ENCODE data around the gene KANK2. TPM values are rescaled to one million over a fixed set of nuclear protein-coding genes. Genes with fewer than 3 reads are reported as not detected.
"Not testable (repeated sequence)": the region's sequence is repeated elsewhere in the genome, so short reads cannot be mapped to it uniquely, and the experiment has no call there.

Gene KANK2
- polyA plus RNA-seq, 1 donor from 2014 or later, result 0.25 TPM

GRCh38 chr19:11140896-11141295, 56.4 kb downstream of the KANK2 start:
- H3K9ac ChIP-seq (ENCODE audit: low read length), result no peak overlapping the region
- TF ChIP-seq, protein P1, sequence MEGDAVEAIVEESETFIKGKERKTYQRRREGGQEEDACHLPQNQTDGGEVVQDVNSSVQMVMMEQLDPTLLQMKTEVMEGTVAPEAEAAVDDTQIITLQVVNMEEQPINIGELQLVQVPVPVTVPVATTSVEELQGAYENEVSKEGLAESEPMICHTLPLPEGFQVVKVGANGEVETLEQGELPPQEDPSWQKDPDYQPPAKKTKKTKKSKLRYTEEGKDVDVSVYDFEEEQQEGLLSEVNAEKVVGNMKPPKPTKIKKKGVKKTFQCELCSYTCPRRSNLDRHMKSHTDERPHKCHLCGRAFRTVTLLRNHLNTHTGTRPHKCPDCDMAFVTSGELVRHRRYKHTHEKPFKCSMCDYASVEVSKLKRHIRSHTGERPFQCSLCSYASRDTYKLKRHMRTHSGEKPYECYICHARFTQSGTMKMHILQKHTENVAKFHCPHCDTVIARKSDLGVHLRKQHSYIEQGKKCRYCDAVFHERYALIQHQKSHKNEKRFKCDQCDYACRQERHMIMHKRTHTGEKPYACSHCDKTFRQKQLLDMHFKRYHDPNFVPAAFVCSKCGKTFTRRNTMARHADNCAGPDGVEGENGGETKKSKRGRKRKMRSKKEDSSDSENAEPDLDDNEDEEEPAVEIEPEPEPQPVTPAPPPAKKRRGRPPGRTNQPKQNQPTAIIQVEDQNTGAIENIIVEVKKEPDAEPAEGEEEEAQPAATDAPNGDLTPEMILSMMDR (IDR thresholded peaks at IDR 0.05; ENCODE audit: poor library complexity, severe bottlenecking), result no peak
- TF ChIP-seq EP300 (conservative IDR thresholded peaks at IDR 0.05; ENCODE audit: poor library complexity, severe bottlenecking) (no peak), SMC3 (conservative IDR thresholded peaks at IDR 0.05; ENCODE audit: poor library complexity) (no peak)
- H3K27ac ChIP-seq (ENCODE audit: low read length), result no peak overlapping the region

GRCh38 chr19:11140023-11140538, 57.3 kb downstream of the KANK2 start:
- not testable (repeated sequence) for H2AFZ ChIP-seq (ENCODE audit: low read depth, low read length); H3K9me2 ChIP-seq (ENCODE audit: insufficient read depth, low read length); H4K20me1 ChIP-seq (ENCODE audit: insufficient read depth); H3K9ac ChIP-seq (ENCODE audit: low read length); H3K27me3 ChIP-seq (ENCODE audit: insufficient read depth, low read depth, low read length); H3K4me3 ChIP-seq (ENCODE audit: low read length); H3K79me2 ChIP-seq (replicated peaks; ENCODE audit: insufficient read depth, low read length); H3K36me3 ChIP-seq (ENCODE audit: insufficient read depth, low read length); H3K9me3 ChIP-seq (ENCODE audit: low read length); H3K4me2 ChIP-seq (ENCODE audit: low read length); H3F3A ChIP-seq (ENCODE audit: insufficient read depth, low read length, poor library complexity, severe bottlenecking); H3K27ac ChIP-seq (ENCODE audit: low read length)

More at GRCh38 chr19:11140896-11141295, 56.4 kb downstream of the KANK2 start:
- H3K4me2 ChIP-seq (ENCODE audit: low read length), result no peak overlapping the region
- no peaks in the 10 kb centered on the region for H3K9me3 ChIP-seq (ENCODE audit: low read length)
- H3K27me3 ChIP-seq (ENCODE audit: insufficient read depth, low read depth, low read length), result no peaks in the 10 kb centered on the region
- no peak overlapping the region for H3K4me3 ChIP-seq (ENCODE audit: low read length)
- no peak overlapping the region for H2AFZ ChIP-seq (ENCODE audit: low read depth, low read length)
- no peaks in the 10 kb centered on the region for H4K20me1 ChIP-seq (ENCODE audit: insufficient read depth)
- H3K36me3 ChIP-seq (ENCODE audit: insufficient read depth, low read length), result no peaks in the 10 kb centered on the region
- H3F3A ChIP-seq (ENCODE audit: insufficient read depth, low read length, poor library complexity, severe bottlenecking), result no peaks in the 10 kb centered on the region
- H3K9me2 ChIP-seq (ENCODE audit: insufficient read depth, low read length), result no peaks in the 10 kb centered on the region
- H3K79me2 ChIP-seq (replicated peaks; ENCODE audit: insufficient read depth, low read length), result no peaks in the 10 kb centered on the region

DNA sequence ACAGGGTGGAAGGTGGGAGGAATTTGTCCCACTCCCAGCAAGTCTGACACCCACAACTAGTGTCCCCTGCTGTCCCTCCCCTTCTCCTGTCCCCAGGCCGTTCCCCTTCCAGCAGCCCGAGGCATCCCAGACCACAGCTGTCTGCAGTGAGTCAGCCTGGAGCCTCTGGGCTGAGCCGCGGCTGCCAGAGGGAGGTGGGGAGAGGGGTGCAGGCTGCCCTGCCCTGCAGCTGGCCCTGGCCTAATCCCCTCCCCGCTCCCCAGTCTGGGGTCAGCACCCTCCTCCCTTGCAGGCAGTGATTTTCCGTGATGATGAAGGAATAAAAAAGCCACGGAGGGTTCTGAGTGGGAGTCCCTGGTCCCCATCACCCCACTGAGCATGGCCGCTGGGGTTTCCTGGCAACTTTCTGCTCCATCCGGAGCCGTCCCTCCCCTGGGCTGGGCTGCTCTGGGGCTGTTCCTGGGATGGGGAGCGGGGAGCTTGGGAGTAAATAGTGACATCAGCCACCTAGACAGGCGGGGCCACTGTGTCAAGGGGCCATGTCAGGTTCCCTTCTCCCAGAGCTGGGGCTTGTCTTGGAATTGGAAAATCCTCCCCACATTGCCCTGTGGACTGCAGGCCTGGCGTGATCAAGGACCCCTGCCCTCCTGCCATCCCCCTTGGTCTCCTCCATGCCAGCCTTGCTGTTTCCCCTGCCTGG, 58.6 kb downstream of the KANK2 start:
- no peaks in the 10 kb centered on the region for H3F3A ChIP-seq (ENCODE audit: insufficient read depth, low read length, poor library complexity, severe bottlenecking)
- no peak overlapping the region for H3K4me2 ChIP-seq (ENCODE audit: low read length)
- H3K36me3 ChIP-seq (ENCODE audit: insufficient read depth, low read length), result no peaks in the 10 kb centered on the region
- H3K4me3 ChIP-seq (ENCODE audit: low read length), result no peak overlapping the region
- peak overlapping the region; percentile 37 for H3K9ac ChIP-seq (ENCODE audit: low read length)
- H3K79me2 ChIP-seq (replicated peaks; ENCODE audit: insufficient read depth, low read length), result no peaks in the 10 kb centered on the region
- TF ChIP-seq MXI1 (conservative IDR thresholded peaks at IDR 0.05; ENCODE audit: poor library complexity, severe bottlenecking) (no peak), EP300 (conservative IDR thresholded peaks at IDR 0.05; ENCODE audit: poor library complexity, severe bottlenecking) (no peak), SMC3 (conservative IDR thresholded peaks at IDR 0.05; ENCODE audit: poor library complexity) (no peak), RAD21 (conservative IDR thresholded peaks at IDR 0.05) (no peak), EZH2 (IDR thresholded peaks at IDR 0.05; ENCODE audit: borderline replicate concordance, insufficient read depth, low read length, poor library complexity, severe bottlenecking) (no peak), POLR2AphosphoS5 (IDR thresholded peaks at IDR 0.05) (no peak)
- TF ChIP-seq, protein P1 (IDR thresholded peaks at IDR 0.05; ENCODE audit: poor library complexity, severe bottlenecking), result no peak
- no peaks in the 10 kb centered on the region for H3K9me2 ChIP-seq (ENCODE audit: insufficient read depth, low read length)
- H4K20me1 ChIP-seq (ENCODE audit: insufficient read depth), result no peaks in the 10 kb centered on the region
- H2AFZ ChIP-seq (ENCODE audit: low read depth, low read length), result no peak overlapping the region
- no peak overlapping the region for H3K27ac ChIP-seq (ENCODE audit: low read length)
- H3K9me3 ChIP-seq (ENCODE audit: low read length), result no peaks in the 10 kb centered on the region
- no peaks in the 10 kb centered on the region for H3K27me3 ChIP-seq (ENCODE audit: insufficient read depth, low read depth, low read length)
